Ecto neural progenitor cell (in vitro differentiated cells): ENCODE results near the gene HMCN2.

Experiments
- DNase-seq: peaks from one replicate; pipeline ENCODE4 v3.0.0-alpha.2; 2018; ENCODE audit warnings: low spot score

HMCN2 gene, protein sequence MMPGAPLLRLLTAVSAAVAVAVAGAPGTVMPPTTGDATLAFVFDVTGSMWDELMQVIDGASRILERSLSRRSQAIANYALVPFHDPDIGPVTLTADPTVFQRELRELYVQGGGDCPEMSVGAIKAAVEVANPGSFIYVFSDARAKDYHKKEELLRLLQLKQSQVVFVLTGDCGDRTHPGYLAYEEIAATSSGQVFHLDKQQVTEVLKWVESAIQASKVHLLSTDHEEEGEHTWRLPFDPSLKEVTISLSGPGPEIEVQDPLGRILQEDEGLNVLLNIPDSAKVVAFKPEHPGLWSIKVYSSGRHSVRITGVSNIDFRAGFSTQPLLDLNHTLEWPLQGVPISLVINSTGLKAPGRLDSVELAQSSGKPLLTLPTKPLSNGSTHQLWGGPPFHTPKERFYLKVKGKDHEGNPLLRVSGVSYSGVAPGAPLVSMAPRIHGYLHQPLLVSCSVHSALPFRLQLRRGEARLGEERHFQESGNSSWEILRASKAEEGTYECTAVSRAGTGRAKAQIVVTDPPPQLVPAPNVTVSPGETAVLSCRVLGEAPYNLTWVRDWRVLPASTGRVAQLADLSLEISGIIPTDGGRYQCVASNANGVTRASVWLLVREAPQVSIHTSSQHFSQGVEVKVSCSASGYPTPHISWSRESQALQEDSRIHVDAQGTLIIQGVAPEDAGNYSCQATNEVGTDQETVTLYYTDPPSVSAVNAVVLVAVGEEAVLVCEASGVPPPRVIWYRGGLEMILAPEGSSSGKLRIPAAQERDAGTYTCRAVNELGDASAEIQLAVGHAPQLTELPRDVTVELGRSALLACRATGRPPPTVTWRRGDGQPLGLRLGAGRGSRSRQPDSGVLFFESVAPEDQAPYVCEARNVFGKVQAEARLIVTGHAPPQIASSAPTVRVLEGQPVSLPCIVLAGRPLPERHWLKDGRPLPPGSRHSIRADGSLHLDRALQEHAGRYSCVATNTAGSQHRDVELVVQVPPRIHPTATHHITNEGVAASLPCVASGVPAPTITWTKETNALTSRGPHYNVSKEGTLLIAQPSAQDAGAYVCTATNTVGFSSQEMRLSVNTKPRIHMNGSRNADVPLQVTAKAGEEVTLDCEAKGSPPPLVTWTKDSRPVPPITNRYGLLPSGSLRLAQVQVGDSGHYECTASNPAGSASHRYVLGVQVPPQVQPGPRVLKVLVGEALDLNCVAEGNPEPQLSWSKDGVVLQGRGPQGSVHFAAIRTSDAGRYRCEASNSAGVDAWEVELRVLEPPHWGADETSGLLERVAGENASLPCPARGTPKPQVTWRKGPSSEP (N-terminal part only)

GRCh38 chr9:130265431-130266235 lies at the start of gene HMCN2:
Gene HMCN2, plus strand, starts transcription at chr9:130265760. Its CDS starts 119 bp downstream, at chr9:130265879.
- DNase-seq: peak; percentile 59

GRCh38 chr9:130217838-130218237 lies 47.7 kb upstream of the HMCN2 start:
- DNase-seq: no peak

DNA sequence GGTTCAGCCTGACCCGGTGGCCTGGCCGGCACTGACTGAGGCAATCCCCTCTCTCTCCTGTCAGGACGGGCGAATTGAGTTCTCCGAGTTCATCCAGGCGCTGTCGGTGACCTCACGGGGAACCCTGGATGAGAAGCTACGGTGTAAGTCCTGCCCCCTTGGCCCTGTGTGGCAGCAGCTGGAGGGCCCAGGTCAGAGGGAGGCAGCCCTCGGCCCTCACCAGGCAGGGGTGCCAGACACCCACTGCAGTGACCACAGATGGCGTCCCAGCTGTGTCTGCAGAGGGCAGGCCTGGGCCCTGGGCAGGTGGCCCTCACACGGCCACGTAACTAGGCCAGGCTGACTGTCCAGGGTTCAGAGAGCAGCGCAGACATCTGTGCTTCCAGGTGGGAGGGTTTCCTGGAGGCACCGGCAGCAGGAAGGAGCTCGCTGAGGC lies 45.9 kb upstream of the HMCN2 start:
- no peak for DNase-seq

GRCh38 chr9:130220352-130220751 lies 45.2 kb upstream of the HMCN2 start:
- DNase-seq: peak; percentile 64

DNA sequence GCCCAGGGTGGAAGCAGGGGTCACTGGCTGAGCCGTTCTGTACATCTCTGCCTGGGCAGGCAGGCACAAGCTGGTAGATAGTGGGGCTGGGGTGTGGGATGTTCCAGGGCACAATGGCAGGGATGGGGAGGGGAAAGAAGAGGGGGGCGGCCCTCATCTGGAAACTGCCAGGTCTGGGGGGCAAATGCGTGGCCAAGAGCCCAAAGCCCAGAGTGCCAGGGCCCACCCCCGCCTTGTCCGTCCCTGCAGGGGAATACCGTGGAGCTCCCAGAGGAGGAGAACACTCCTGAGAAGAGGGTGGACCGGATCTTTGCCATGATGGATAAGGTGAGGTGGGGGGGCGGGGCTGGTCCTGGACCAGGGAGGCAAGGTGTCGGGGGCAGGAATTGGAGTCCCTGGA lies 42.7 kb upstream of the HMCN2 start:
- no peak for DNase-seq

DNA sequence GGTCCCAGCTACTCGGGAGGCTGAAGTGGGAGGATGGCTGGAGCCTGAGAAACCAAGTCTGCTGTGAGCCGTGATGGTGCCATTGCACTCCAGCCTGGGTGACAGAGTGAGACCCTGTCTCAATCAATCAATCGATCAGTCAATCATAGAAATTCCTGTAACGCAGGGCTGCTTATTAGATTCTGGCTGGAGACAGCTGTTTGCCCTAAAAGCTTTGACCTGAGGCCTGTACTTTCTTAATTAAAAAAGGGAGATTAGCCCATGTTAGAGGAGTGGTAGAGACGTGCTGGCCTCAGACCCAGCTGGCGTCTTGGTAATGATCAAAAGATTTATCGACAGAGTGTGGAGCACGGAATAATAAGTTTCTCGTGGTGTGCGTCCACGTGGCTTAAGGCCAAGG lies 40.5 kb upstream of the HMCN2 start:
- DNase-seq: no peak

GRCh38 chr9:130225586-130225985 lies 40.0 kb upstream of the HMCN2 start:
- DNase-seq: no peak

DNA sequence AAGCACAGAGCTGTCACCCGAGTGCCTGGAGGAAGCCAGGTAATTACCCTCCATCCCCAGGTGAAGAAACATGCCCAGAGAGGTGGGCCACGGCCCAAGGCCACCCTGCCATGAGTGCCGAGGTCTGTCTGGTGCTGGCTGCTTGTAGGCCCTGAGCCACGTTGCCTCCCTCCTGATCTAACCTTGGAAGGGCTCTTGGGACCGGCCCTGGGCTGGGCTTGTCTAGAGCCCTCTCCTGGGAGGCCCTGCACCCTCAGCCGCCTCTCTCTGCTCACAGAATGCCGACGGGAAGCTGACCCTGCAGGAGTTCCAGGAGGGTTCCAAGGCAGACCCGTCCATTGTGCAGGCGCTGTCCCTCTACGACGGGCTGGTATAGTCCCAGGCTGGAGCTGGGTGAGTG lies 39.4 kb upstream of the HMCN2 start:
- no peak for DNase-seq

DNA sequence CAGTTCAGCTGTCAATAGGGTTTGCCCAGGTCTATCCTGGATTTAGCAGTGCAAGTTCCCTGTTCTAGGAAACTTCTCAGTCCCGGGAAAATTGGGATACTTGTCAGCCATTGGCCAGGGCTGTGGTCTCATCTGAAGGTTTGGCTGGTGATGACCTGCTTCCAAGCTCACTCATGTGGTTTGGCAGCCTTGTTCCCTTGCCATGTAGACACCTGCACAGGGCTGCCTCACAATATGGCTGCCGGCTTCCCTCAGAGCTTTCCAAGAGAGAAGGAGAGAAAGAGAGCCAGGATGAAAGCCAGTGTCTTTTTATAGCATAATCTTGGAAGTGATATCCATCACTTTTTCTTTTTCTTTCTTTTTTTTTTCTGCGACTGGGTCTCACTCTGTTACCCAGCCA lies 37.7 kb upstream of the HMCN2 start:
- no peak for DNase-seq

DNA sequence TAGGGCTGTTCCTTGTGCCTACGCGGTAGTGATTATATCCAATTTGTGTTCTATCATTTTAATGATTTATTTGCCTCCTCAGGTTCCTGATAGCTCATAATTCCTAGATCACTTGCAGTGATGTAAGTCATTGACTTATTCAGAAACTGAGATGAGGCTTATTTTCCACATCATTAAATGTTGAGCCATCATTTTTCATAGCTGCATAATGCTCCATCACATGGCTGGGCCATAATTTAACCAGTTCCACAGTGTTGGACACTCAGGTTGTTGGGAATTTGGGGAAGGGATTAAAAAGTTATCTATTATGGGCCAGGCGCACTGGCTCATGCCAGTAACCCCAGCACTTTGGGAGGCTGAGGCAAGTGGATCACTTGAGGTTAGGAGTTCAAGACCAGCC lies 35.8 kb upstream of the HMCN2 start:
- no peak for DNase-seq

GRCh38 chr9:130230631-130231030 lies 34.9 kb upstream of the HMCN2 start:
- DNase-seq: no peak

DNA sequence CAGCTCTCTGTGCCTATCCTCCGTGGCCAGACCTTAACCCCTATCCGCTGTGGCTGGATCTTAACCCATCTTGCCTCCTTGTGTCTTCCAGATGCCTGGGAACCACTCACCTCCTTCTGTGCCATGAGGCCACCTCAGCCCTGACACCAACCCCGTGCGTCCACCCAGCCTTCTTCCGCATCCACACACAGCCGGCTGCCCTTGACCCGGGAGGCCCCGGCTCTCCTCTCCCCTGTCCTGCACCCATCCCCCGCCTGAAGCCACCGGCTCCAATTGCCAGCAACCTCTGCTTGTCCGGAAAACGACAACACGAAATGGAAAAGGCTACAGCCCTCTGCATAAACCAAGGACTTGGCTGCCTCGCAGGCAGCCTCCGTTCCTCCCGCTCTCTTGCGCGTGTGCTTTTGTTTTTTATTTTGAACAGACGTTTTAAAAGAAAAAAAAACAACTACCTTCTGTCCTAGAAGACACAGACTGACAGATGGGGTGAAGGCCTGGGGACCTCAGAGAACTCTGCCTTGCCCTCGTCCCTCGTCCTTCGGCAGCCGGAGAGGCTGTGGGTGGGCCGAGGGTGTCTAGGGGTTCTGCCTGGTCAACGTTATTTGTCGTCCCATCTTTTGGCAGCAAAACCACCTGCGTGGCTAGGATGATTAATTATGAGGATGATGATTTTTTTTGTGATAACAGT lies 32.5 kb upstream of the HMCN2 start:
- DNase-seq: no peak

DNA sequence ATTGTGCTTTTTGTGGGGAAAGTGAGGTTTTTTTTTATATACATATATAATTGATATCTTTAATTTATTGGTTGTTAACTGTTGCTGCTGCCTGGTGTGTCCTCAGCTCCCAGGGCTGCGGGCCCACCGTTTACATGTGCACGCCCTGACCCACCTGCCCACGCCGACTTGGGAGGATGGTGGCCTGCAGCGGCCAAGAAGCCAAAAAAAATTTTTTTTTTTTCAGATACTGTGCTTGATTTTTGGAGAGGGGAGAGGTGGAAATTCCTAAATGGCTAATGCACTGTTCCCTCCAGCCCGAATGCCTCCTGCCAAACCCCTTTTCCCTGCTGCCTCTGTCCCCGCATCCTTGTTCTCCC lies 32.0 kb upstream of the HMCN2 start:
- DNase-seq: no peak

- no peak for DNase-seq
These were observed 31.0 kb upstream of the HMCN2 start for GRCh38 chr9:130234340-130235260.

- peak; percentile 88 for DNase-seq
These were observed 29.8 kb upstream of the HMCN2 start for GRCh38 chr9:130235558-130236435.

DNA sequence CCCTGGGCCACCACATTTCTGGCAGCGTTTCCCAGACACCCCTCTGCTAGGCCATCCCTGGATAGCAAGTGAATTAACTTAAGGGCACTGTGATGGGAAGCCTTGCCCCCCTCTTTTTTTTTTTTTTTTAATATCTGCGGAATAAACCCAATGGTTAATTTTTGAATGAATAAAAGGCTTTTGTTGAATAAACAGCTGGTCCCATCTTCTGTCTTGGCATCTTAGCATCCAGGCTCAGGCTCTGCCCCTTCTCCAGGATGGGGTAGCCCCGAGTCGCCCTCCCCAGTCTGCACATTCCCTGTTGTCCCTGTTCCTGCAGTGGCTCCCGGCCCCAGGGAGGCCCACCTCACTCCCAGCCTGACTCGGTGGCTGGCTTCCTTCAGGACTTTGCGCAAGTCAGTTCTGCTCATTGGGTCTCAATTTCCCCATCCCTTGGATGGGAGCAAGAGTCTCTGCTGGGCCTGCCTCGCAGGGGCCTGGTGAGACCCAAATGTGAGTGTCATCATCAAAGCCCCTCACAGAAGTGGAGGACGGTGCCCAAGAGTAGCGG lies 29.0 kb upstream of the HMCN2 start:
- DNase-seq: no peak

GRCh38 chr9:130237076-130237475 lies 28.5 kb upstream of the HMCN2 start:
- no peak for DNase-seq

DNA sequence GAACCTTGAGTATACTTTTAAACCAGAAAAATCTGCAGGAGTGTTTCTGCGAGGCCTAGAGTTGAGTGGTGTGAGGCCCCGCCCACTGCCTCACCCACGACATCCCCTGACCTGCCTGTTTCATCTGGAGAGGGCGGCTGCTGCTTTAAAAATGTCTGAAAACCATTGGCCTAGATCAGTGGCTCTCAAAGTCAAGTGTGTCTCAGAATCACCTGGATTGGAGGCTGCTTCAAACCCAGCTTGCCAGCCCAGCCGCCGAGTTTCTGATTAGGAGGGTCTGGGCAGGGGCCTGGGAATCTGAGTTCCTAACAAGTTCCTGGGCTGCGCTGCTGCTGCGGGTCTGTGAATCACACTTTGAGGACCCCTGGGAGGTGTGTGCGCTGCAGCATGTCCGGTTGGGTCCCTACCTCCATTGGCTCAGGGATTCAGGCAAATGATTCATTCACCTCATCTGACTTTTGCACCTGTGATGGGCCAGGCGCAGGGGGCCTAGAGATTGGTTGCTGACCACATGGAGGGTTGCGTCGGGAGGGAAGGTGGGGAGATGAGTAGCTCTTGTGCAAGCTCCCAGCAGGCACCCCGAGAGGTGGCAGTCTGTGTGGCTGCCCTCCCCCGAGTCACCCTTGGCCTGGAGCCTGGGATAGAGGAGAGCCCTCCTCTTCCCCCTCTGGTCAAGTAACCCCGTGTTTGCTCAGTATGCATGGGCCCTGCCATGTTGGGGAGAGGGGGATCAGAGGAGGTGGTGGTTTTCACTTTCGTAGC lies 27.6 kb upstream of the HMCN2 start:
- no peak for DNase-seq
